RWPE2 (cell line): ENCODE data around the gene PRR5L.

Source experiments
- ATAC-seq: fragments of 200-7000 bp; cut with Tn5 transposase; 3 replicates; pipeline ENCODE4 v1.9.1; 2021; ENCODE audit warnings: low read depth
- DNase-seq: peaks from one replicate; pipeline ENCODE4 v3.0.0-alpha.2; 2020; ENCODE audit warnings: low spot score
- H3K27ac ChIP-seq: fragments of 450-650 bp; 2 replicates; pipeline ENCODE4 v1.5.1; 2017; ENCODE audit warnings: mild to moderate bottlenecking; ENCODE audit not compliant: poor library complexity, severe bottlenecking
- H3K27me3 ChIP-seq: fragments of 250-450 bp; sonication (Bioruptor Pico); 2 replicates; pipeline ENCODE4 v1.5.1; 2021; ENCODE audit warnings: mild to moderate bottlenecking, moderate library complexity; ENCODE audit not compliant: insufficient read depth, poor library complexity, severe bottlenecking
- H3K36me3 ChIP-seq: fragments of 250-450 bp; sonication (Bioruptor Pico); 2 replicates; pipeline ENCODE4 v1.5.1; 2020; ENCODE audit warnings: low read depth, mild to moderate bottlenecking, moderate library complexity
- H3K4me1 ChIP-seq: fragments of 250-450 bp; sonication (Bioruptor Pico); 2 replicates; pipeline ENCODE4 v1.5.1; 2021; ENCODE audit warnings: mild to moderate bottlenecking, moderate library complexity; ENCODE audit not compliant: insufficient read depth, poor library complexity, severe bottlenecking
- H3K4me3 ChIP-seq: fragments of 250-450 bp; sonication (Bioruptor Pico); 2 replicates; pipeline ENCODE4 v1.5.1; 2021; ENCODE audit warnings: mild to moderate bottlenecking, moderate library complexity; ENCODE audit not compliant: severe bottlenecking
- H3K9me3 ChIP-seq: fragments of 250-450 bp; sonication (Bioruptor Pico); 2 replicates; pipeline ENCODE4 v1.5.1; 2021; ENCODE audit warnings: mild to moderate bottlenecking, moderate library complexity; ENCODE audit not compliant: severe bottlenecking
- TF ChIP-seq, protein P1 (sequence below): fragments of 450-650 bp; IDR thresholded peaks from one replicate; pipeline ENCODE4 v1.5.1; 2017; ENCODE audit warnings: mild to moderate bottlenecking, moderate library complexity; ENCODE audit not compliant: poor library complexity, severe bottlenecking

Gene PRR5L

GRCh38 chr11:36345535-36346141 is 49.5 kb downstream of the PRR5L start:
- no peak for DNase-seq
- no peaks in the 10 kb centered on the region for H3K9me3 ChIP-seq
- no peak for ATAC-seq
- no peaks in the 10 kb centered on the region for H3K27me3 ChIP-seq
- TF ChIP-seq, protein P1, sequence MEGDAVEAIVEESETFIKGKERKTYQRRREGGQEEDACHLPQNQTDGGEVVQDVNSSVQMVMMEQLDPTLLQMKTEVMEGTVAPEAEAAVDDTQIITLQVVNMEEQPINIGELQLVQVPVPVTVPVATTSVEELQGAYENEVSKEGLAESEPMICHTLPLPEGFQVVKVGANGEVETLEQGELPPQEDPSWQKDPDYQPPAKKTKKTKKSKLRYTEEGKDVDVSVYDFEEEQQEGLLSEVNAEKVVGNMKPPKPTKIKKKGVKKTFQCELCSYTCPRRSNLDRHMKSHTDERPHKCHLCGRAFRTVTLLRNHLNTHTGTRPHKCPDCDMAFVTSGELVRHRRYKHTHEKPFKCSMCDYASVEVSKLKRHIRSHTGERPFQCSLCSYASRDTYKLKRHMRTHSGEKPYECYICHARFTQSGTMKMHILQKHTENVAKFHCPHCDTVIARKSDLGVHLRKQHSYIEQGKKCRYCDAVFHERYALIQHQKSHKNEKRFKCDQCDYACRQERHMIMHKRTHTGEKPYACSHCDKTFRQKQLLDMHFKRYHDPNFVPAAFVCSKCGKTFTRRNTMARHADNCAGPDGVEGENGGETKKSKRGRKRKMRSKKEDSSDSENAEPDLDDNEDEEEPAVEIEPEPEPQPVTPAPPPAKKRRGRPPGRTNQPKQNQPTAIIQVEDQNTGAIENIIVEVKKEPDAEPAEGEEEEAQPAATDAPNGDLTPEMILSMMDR: no peak
- H3K27ac ChIP-seq: no peak overlapping the region
- H3K36me3 ChIP-seq: no peaks in the 10 kb centered on the region
- no peak overlapping the region for H3K4me3 ChIP-seq
- H3K4me1 ChIP-seq: no peaks in the 10 kb centered on the region

GRCh38 chr11:36346562-36347383 is 50.7 kb downstream of the PRR5L start:
- DNase-seq: no peak
- Histone ChIP-seq H3K27ac (no peak overlapping the region), H3K36me3 (no peaks in the 10 kb centered on the region), H3K4me3 (no peak overlapping the region), H3K27me3 (no peaks in the 10 kb centered on the region), H3K9me3 (no peaks in the 10 kb centered on the region), H3K4me1 (no peaks in the 10 kb centered on the region)
- TF ChIP-seq, protein P1: no peak
- no peak for ATAC-seq

DNA sequence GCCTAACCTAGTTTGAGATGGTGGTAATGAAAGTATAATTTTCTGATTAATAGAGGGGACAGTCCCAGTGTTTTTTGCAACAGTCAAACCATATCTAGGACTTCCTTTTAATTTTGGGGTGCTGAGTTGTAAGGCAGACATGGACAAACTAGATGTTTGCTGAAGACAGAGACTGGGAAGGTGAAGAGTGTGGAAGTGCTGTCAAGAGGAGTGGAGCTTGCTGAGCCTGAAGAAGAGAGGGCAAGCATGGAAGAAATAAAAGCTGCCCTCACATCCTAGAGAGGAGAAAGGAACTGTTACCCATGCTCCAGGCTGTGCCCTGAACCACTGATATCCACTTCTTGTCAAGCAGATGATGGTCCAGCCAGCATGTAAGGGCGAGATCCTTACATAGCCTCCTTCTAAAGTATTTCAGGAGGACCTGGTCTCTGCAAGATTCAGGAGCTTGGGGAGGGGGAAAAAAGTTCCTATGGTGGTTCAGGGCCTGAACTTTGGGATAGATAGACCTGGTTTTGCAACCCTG is 51.4 kb downstream of the PRR5L start:
- H3K27me3 ChIP-seq: no peaks in the 10 kb centered on the region
- no peak overlapping the region for H3K4me3 ChIP-seq
- H3K27ac ChIP-seq: no peak overlapping the region
- TF ChIP-seq, protein P1: no peak
- no peak for DNase-seq
- H3K4me1 ChIP-seq: no peaks in the 10 kb centered on the region
- H3K36me3 ChIP-seq: no peaks in the 10 kb centered on the region
- ATAC-seq: no peak
- no peaks in the 10 kb centered on the region for H3K9me3 ChIP-seq

DNA sequence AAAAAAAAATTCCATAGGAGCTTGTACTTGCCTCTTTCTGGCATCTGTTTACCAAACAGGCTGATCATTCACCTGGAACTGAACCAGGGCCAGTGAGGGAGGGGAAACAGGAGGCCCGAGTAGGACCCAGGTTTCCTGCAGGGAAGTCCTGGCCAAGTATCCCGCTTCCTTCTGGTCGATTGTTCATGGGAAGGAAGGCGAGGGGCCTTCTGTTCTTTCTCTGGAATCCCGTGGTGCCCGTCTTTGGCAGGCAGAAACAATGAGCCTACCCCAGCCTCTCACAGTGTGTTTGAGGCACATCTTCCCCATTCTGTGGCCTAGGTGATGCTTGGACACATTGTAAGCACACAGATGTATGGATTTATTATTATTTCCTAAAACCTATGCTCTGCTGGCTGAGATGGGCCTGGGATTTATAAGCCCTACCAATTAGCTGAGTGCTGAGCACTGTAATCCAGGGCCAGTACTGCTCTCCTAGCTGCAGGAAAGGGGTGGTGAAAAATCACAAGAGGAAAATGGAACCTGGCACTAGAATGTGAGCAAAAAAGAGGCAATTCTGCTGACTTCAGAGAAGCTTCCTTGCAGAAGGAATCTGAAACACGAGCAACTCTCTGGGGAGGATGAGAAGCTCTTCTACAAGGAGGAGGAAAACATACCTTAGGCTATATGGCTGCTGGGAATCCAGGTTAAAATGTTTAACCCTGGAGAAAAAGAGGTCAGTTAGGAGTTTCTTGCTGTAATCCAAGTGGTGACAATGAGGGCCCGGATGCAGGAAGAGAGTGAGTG is 53.5 kb downstream of the PRR5L start:
- TF ChIP-seq, protein P1: no peak
- DNase-seq: no peak
- no peak for ATAC-seq
- Histone ChIP-seq H3K27ac (no peak overlapping the region), H3K36me3 (no peaks in the 10 kb centered on the region), H3K4me1 (peaks cover 7% of the 10 kb centered on the region), H3K4me3 (no peak overlapping the region), H3K9me3 (no peaks in the 10 kb centered on the region), H3K27me3 (no peaks in the 10 kb centered on the region)
